Natural killer cell (primary cell): ENCODE measurements around the gene TBCK. TPM values are rescaled to one million over a fixed set of nuclear protein-coding genes. Genes with fewer than 3 reads are reported as not detected.

Source experiments
- ATAC-seq, 3 donors: fragments of 150-1000 bp in 2 of 3; fragments of 200-7000 bp in 1 of 3; cut with Tn5 transposase; 1 replicate in 1 of 3; 2 replicates in 2 of 3; pipeline ENCODE4 v1.10.0; 2021; ENCODE audit warnings: mild to moderate bottlenecking in 2 of 3, moderate library complexity in 2 of 3
- DNase-seq, 2 donors: peaks; one replicate each; pipeline versions ENCODE4 v3.0.0 to v3.0.0-alpha.2; 2013 to 2021; ENCODE audit warnings: mixed read lengths in 1 of 2
- H3K27ac ChIP-seq: one replicate; pipeline ENCODE4 v1.5.1; 2013; ENCODE audit warnings: mild to moderate bottlenecking, low read length
- H3K27me3 ChIP-seq: one replicate; pipeline ENCODE4 v1.6.1; 2013; ENCODE audit warnings: low read length; ENCODE audit not compliant: control insufficient read depth, insufficient read depth
- H3K36me3 ChIP-seq: one replicate; pipeline ENCODE4 v1.6.1; 2013; ENCODE audit warnings: low read length; ENCODE audit not compliant: control insufficient read depth, insufficient read depth
- H3K4me1 ChIP-seq: one replicate; pipeline ENCODE4 v1.6.1; 2013; ENCODE audit warnings: low read length; ENCODE audit not compliant: control insufficient read depth, insufficient read depth
- H3K4me3 ChIP-seq: one replicate; pipeline ENCODE4 v1.5.1; 2013; ENCODE audit warnings: low read length
- H3K9me3 ChIP-seq: one replicate; pipeline ENCODE4 v1.6.1; 2013; ENCODE audit warnings: low read length; ENCODE audit not compliant: control insufficient read depth, insufficient read depth
- H3K27ac Mint-ChIP-seq, 2 donors: one replicate each; pipeline ENCODE4 v1.8.0; 2022; ENCODE audit warnings: mild to moderate bottlenecking in 2 of 2, mixed read lengths in 2 of 2, moderate library complexity in 1 of 2
- H3K27me3 Mint-ChIP-seq, 2 donors: one replicate each; pipeline ENCODE4 v1.8.0; 2022; ENCODE audit warnings: low read depth in 2 of 2, mixed read lengths in 2 of 2
- H3K36me3 Mint-ChIP-seq: one replicate; pipeline ENCODE4 v1.8.0; 2022; ENCODE audit warnings: mixed read lengths
- H3K4me1 Mint-ChIP-seq, 2 donors: one replicate each; pipeline ENCODE4 v1.8.0; 2022; ENCODE audit warnings: mixed read lengths in 2 of 2
- H3K4me3 Mint-ChIP-seq: one replicate; pipeline ENCODE4 v1.8.0; 2022; ENCODE audit warnings: mild to moderate bottlenecking, moderate library complexity, mixed read lengths
- H3K9me3 Mint-ChIP-seq, 2 donors: one replicate each; pipeline ENCODE4 v1.8.0; 2022; ENCODE audit warnings: mixed read lengths in 2 of 2
- WGBS: methylation state at CpG from one replicate; pipeline ENCODE4 v1.1.7; 2013; ENCODE audit warnings: missing lambda C conversion rate; ENCODE audit not compliant: insufficient coverage; 5-methylcytosine and 5-hydroxymethylcytosine counted together
- intact Hi-C: fragments of 100-400 bp; cut with micrococcal nuclease; formaldehyde crosslinking; loops from one replicate; pipeline ENCODE4 v1.14.2; 2022
- total RNA-seq, 4 donors: library from RNA; stranded (reverse); fragments of 120-200 nt in 1 of 4; gene quantifications; one replicate each; pipeline versions ENCODE4 v1.2.3 to v1.2.4, GENCODE V29; 2013 to 2022
- TF ChIP-seq, protein P1 (sequence below): fragments of 200-600 bp; IDR thresholded peaks from one replicate; pipeline ENCODE4 v1.8.0; 2022; ENCODE audit warnings: antibody characterized with exemption

TBCK gene
- total RNA-seq, 3 donors from 2014 or later (not counting 1 experiment from before 2014, with no cell fraction given), result 49.5 to 78.5 (median 54.2) TPM

DNA sequence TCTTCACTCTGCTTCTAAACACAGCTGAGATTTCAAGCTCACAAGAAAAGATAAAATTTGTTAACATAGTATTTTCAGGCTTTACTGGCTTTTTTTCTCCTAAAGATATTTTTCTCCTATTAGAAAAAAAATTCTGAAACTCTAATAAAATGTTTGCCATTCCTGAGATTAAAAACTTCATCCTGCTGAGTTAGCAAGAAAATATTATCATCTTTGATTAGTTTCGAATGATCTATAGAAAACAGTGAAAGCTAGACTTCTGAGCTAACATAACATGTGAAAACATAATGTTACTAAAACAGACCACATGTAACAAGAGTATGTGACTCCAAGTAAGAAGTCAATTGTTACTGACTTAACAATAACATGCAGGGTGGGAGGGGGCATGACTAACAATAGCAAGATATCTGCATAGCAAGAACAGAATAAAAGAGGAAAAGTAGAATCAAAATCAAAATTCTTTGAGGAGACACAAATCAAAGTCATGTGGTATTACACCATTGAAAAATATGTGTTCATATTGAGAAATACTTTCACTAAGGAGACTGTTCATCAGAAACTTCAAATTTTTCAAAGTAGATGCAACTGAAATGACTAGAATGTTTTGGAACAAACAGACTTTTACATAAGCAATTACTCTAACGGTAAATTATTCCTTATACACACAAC is 14.5 kb downstream of the TBCK start:
- no peaks in the 10 kb centered on the region for H3K9me3 ChIP-seq
- intact Hi-C loops, result no loop called here

DNA sequence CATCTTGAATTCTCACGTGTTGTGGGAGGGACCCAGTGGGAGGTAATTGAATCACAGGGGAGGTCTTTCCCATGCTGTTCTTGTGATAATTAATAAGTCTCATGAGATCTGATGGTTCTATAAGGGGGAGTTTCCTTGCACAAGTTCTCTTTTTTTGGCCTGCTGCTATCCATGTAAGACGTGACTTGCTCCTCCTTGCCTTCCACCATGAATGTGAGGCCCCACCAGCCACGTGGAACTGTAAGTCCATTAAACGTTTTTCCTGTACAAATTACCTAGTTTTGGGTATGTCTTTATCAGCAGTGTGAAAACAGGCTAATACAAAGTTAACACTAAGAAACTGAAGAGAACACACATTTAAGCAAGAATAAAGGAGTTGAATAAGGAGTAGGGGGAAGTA is 16.0 kb downstream of the TBCK start:
- no peaks in the 10 kb centered on the region for H3K9me3 Mint-ChIP-seq
- H3K9me3 ChIP-seq, result no peaks in the 10 kb centered on the region
- DNase-seq (no peak), ATAC-seq (no peak)
- H3K4me3 Mint-ChIP-seq, result no peak overlapping the region
- H3K27me3 ChIP-seq, result no peaks in the 10 kb centered on the region
- H3K4me1 Mint-ChIP-seq, result peaks cover 9 to 20% of the 10 kb centered on the region in 2 donors
- intact Hi-C loops, result no loop called here
- no peak overlapping the region for H3K4me3 ChIP-seq
- no peaks in the 10 kb centered on the region for H3K27me3 Mint-ChIP-seq
- H3K36me3 Mint-ChIP-seq, result no peaks in the 10 kb centered on the region
- H3K4me1 ChIP-seq, result no peaks in the 10 kb centered on the region
- WGBS, result 95% methylated on average over 4 of the region's 4 CpGs
- H3K27ac ChIP-seq, result no peak overlapping the region
- TF ChIP-seq, protein P1, sequence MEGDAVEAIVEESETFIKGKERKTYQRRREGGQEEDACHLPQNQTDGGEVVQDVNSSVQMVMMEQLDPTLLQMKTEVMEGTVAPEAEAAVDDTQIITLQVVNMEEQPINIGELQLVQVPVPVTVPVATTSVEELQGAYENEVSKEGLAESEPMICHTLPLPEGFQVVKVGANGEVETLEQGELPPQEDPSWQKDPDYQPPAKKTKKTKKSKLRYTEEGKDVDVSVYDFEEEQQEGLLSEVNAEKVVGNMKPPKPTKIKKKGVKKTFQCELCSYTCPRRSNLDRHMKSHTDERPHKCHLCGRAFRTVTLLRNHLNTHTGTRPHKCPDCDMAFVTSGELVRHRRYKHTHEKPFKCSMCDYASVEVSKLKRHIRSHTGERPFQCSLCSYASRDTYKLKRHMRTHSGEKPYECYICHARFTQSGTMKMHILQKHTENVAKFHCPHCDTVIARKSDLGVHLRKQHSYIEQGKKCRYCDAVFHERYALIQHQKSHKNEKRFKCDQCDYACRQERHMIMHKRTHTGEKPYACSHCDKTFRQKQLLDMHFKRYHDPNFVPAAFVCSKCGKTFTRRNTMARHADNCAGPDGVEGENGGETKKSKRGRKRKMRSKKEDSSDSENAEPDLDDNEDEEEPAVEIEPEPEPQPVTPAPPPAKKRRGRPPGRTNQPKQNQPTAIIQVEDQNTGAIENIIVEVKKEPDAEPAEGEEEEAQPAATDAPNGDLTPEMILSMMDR, result no peak
- peaks cover 7% of the 10 kb centered on the region for H3K36me3 ChIP-seq
- H3K27ac Mint-ChIP-seq, result no peak overlapping the region

More for the DNA sequence above, 14.5 kb downstream of the TBCK start:
- H3K27me3 Mint-ChIP-seq, result no peaks in the 10 kb centered on the region
- WGBS, result 100% methylated on average over 2 of the region's 2 CpGs
- H3K27ac ChIP-seq, result no peak overlapping the region
- TF ChIP-seq, protein P1, result no peak
- no peaks in the 10 kb centered on the region for H3K4me1 ChIP-seq
- no peak for ATAC-seq
- H3K36me3 Mint-ChIP-seq, result no peaks in the 10 kb centered on the region
- H3K4me1 Mint-ChIP-seq, result peaks cover 11 to 20% of the 10 kb centered on the region in 2 donors
- no peak overlapping the region for H3K4me3 ChIP-seq
- peak overlapping the region in 1 of 2 donors; percentile 10 for H3K27ac Mint-ChIP-seq
- no peak for DNase-seq
- H3K9me3 Mint-ChIP-seq, result no peaks in the 10 kb centered on the region
- no peaks in the 10 kb centered on the region for H3K27me3 ChIP-seq
- H3K36me3 ChIP-seq, result peaks cover 3% of the 10 kb centered on the region
- no peak overlapping the region for H3K4me3 Mint-ChIP-seq

DNA sequence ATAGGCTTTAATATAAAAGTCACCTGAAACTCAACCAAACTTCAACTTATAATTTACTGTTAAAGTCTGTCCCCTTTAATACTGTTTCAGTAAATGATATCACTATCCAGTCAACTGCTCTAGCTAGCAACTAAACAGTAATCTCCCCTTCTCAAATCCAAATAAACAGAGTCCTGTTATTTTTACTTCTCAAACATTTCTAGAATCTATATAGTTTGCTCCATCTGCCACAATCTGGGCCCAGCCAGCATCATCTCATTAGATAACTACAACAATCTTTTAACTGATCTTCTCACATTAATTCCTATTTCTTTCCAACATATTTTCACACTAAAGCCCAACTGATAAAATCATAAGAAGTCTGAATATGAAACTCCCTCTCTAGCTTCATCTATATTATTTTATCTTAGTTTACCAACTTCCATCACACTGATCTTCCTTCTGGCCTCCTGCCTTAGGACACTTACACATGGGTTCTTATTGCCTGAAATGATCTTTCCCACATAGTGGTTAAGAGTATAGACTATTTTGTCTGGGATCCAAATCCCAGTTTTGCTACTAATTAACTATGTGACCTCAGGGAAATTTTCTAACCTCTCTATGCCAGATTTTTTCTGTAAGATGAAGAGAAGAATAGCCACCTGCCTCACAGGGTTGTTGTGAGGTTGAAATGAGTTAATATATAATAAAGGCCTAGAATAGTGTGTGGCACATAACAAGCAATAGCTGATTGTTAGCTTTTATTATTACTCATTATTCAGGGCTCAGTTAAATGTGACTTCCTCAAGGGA is 18.6 kb downstream of the TBCK start:
- H3K9me3 Mint-ChIP-seq, result no peaks in the 10 kb centered on the region
- H3K27ac Mint-ChIP-seq, result no peak overlapping the region
- H3K9me3 ChIP-seq, result no peaks in the 10 kb centered on the region
- H3K4me1 ChIP-seq, result no peaks in the 10 kb centered on the region
- H3K36me3 Mint-ChIP-seq, result no peaks in the 10 kb centered on the region
- ATAC-seq, result no peak
- H3K27me3 ChIP-seq, result no peaks in the 10 kb centered on the region
- no peak overlapping the region for H3K4me3 ChIP-seq
- H3K4me1 Mint-ChIP-seq, result peaks cover 4 to 16% of the 10 kb centered on the region in 2 donors
- no peak overlapping the region for H3K27ac ChIP-seq
- H3K36me3 ChIP-seq, result peaks cover 16% of the 10 kb centered on the region
- intact Hi-C loops, result no loop called here
- no peak for DNase-seq
- no peaks in the 10 kb centered on the region for H3K27me3 Mint-ChIP-seq
- TF ChIP-seq, protein P1, result no peak
- no peak overlapping the region for H3K4me3 Mint-ChIP-seq
